Liver (tissue), 9 donors: ENCODE results near the gene TIMM22. TPM values are rescaled to one million over a fixed set of nuclear protein-coding genes. Genes with fewer than 3 reads are reported as not detected.

ENCODE experiments used
- DNase-seq: peaks from one replicate; pipeline ENCODE4 v3.0.0-alpha.2; 2017; ENCODE audit warnings: low spot score
- H3K27ac ChIP-seq, 2 donors: one replicate each; pipeline ENCODE4 v1.7.0; 2013; ENCODE audit warnings: inconsistent platforms in 2 of 2, low read length in 2 of 2, control low read depth in 1 of 2, low read depth in 1 of 2, mild to moderate bottlenecking in 1 of 2
- H3K27me3 ChIP-seq, 4 donors: one replicate each; pipeline versions ENCODE4 v1.6.1 to v1.7.0; 2013; ENCODE audit warnings: low read length in 3 of 4, inconsistent platforms in 1 of 4, mild to moderate bottlenecking in 1 of 4, moderate library complexity in 1 of 4; ENCODE audit not compliant: control insufficient read depth in 4 of 4, insufficient read depth in 4 of 4
- H3K36me3 ChIP-seq, 4 donors: one replicate each; pipeline versions ENCODE4 v1.6.1 to v1.7.0; 2013; ENCODE audit warnings: low read length in 3 of 4, mild to moderate bottlenecking in 3 of 4, low read depth in 1 of 4, moderate library complexity in 1 of 4; ENCODE audit not compliant: control insufficient read depth in 4 of 4, insufficient read depth in 3 of 4
- H3K4me1 ChIP-seq, 4 donors: one replicate each; pipeline versions ENCODE4 v1.6.1 to v1.7.0; 2013; ENCODE audit warnings: low read length in 3 of 4, mild to moderate bottlenecking in 3 of 4, moderate library complexity in 1 of 4; ENCODE audit not compliant: control insufficient read depth in 4 of 4, insufficient read depth in 4 of 4
- H3K4me3 ChIP-seq, 3 donors: one replicate each; pipeline versions ENCODE4 v1.6.1 to v1.7.0; 2013; ENCODE audit warnings: low read length in 3 of 3, control low read depth in 1 of 3, low read depth in 1 of 3, mild to moderate bottlenecking in 1 of 3
- H3K9ac ChIP-seq, 2 donors: one replicate each; pipeline ENCODE4 v1.7.0; 2013; ENCODE audit warnings: low read length in 2 of 2, mild to moderate bottlenecking in 2 of 2, moderate library complexity in 2 of 2, control low read depth in 1 of 2, low read depth in 1 of 2
- H3K9me3 ChIP-seq, 4 donors: one replicate each; pipeline versions ENCODE4 v1.6.1 to v1.7.0; 2013; ENCODE audit warnings: low read length in 3 of 4; ENCODE audit not compliant: control insufficient read depth in 4 of 4
- ATF3 ChIP-seq: IDR thresholded peaks from 2 replicates; pipeline ENCODE4 v1.6.1; 2016; ENCODE audit warnings: antibody characterized with exemption
- CTCF ChIP-seq: fragments of 150-350 bp; IDR thresholded peaks from 2 replicates; pipeline ENCODE4 v1.5.1; 2017; ENCODE audit warnings: improper control_type of control experiment, low read depth, low read length; ENCODE audit not compliant: missing input control
- EGR1 ChIP-seq, 2 donors: IDR thresholded peaks; 2 replicates each; pipeline ENCODE4 v1.6.1; 2016 to 2018; ENCODE audit warnings: antibody characterized with exemption in 2 of 2, low read depth in 2 of 2
- FOXA2 ChIP-seq: IDR thresholded peaks from 2 replicates; pipeline ENCODE4 v1.6.1; 2016; ENCODE audit warnings: antibody characterized with exemption
- GABPA ChIP-seq, 2 donors: IDR thresholded peaks in 1 of 2; conservative IDR thresholded peaks in 1 of 2; 2 replicates each; pipeline ENCODE4 v1.6.1; 2016; ENCODE audit warnings: antibody characterized with exemption in 2 of 2, mild to moderate bottlenecking in 1 of 2, moderate library complexity in 1 of 2
- HNF4A ChIP-seq, 2 donors: conservative IDR thresholded peaks; 2 replicates each; pipeline ENCODE4 v1.6.1; 2016; ENCODE audit warnings: antibody characterized with exemption in 2 of 2, mild to moderate bottlenecking in 2 of 2
- HNF4G ChIP-seq: IDR thresholded peaks from 2 replicates; pipeline ENCODE4 v1.6.1; 2016; ENCODE audit warnings: antibody characterized with exemption
- JUND ChIP-seq, 2 donors: IDR thresholded peaks; 2 replicates each; pipeline ENCODE4 v1.6.1; 2016; ENCODE audit warnings: antibody characterized with exemption in 2 of 2
- NR2F2 ChIP-seq: IDR thresholded peaks from 2 replicates; pipeline ENCODE4 v1.6.1; 2016; ENCODE audit warnings: antibody characterized with exemption
- RXRA ChIP-seq, 2 donors: IDR thresholded peaks; 2 replicates each; pipeline ENCODE4 v1.6.1; 2017 to 2018; ENCODE audit warnings: antibody characterized with exemption in 2 of 2, mild to moderate bottlenecking in 1 of 2
- SP1 ChIP-seq: IDR thresholded peaks from 2 replicates; pipeline ENCODE4 v1.6.1; 2018; ENCODE audit warnings: antibody characterized with exemption, mild to moderate bottlenecking
- ZBTB33 ChIP-seq: IDR thresholded peaks from 2 replicates; pipeline ENCODE4 v1.6.1; 2016; ENCODE audit warnings: antibody characterized with exemption
- WGBS: extraction: QIAGEN DNeasy Blood & Tissue Kit; methylation state at CpG from one replicate; pipeline ENCODE4 v1.1.7; 2013; 5-methylcytosine and 5-hydroxymethylcytosine counted together
- polyA plus RNA-seq, 2 donors: library from polyadenylated mRNA; stranded (reverse) in 1 of 2; unstranded in 1 of 2; fragments of 200-250 nt in 1 of 2; fragments of >200 nt in 1 of 2; fragmentation: Nextera tagmentation in 1 of 2; extraction: Ambion mirVana in 1 of 2; gene quantifications; one replicate each; pipeline versions ENCODE4 v1.2.1 to v1.2.3, GENCODE V29; 2013 to 2015
- total RNA-seq, 2 donors: library from RNA; depleted of rRNA; stranded (reverse); fragments of >200 nt; gene quantifications; one replicate each; pipeline ENCODE4 v1.2.3, GENCODE V29; 2014
- TF ChIP-seq, protein P1 (sequence below): IDR thresholded peaks from 2 replicates; pipeline ENCODE4 v1.6.1; 2016; ENCODE audit warnings: antibody characterized with exemption, mild to moderate bottlenecking
- donor health status: healthy.
- donor health status: healthy.
- donor health status: healthy.
- donor health status: healthy.
- donor health status: healthy.

The TIMM22 gene
- total and polyA plus RNA-seq, 4 donors = 4.4 to 5.0 (median 4.6) TPM

GRCh38 chr17:1022278-1023024 is 25.5 kb downstream of the TIMM22 start:
- peaks cover 0 to 4% (median 0%) of the 10 kb centered on the region in 4 donors for H3K4me1 ChIP-seq
- no peak overlapping the region for H3K9ac ChIP-seq
- no peak for DNase-seq
- 85% methylated on average over 32 of the region's 32 CpGs for WGBS
- no peaks in the 10 kb centered on the region for H3K27me3 ChIP-seq
- H3K36me3 ChIP-seq = no peaks in the 10 kb centered on the region
- H3K4me3 ChIP-seq = no peak overlapping the region
- no peak overlapping the region for H3K27ac ChIP-seq
- TF ChIP-seq FOXA2 = no peak
- no peak for TF ChIP-seq NR2F2
- no peak for TF ChIP-seq HNF4G
- TF ChIP-seq CTCF = no peak
- no peak for TF ChIP-seq EGR1 (IDR thresholded peaks at IDR 0.05; ENCODE audit: low read depth in 2 of 2)
- TF ChIP-seq RXRA (IDR thresholded peaks at IDR 0.05) = no peak
- TF ChIP-seq HNF4A (conservative IDR thresholded peaks at IDR 0.05) = no peak
- no peak for TF ChIP-seq JUND (IDR thresholded peaks at IDR 0.05)
- TF ChIP-seq, protein P1, sequence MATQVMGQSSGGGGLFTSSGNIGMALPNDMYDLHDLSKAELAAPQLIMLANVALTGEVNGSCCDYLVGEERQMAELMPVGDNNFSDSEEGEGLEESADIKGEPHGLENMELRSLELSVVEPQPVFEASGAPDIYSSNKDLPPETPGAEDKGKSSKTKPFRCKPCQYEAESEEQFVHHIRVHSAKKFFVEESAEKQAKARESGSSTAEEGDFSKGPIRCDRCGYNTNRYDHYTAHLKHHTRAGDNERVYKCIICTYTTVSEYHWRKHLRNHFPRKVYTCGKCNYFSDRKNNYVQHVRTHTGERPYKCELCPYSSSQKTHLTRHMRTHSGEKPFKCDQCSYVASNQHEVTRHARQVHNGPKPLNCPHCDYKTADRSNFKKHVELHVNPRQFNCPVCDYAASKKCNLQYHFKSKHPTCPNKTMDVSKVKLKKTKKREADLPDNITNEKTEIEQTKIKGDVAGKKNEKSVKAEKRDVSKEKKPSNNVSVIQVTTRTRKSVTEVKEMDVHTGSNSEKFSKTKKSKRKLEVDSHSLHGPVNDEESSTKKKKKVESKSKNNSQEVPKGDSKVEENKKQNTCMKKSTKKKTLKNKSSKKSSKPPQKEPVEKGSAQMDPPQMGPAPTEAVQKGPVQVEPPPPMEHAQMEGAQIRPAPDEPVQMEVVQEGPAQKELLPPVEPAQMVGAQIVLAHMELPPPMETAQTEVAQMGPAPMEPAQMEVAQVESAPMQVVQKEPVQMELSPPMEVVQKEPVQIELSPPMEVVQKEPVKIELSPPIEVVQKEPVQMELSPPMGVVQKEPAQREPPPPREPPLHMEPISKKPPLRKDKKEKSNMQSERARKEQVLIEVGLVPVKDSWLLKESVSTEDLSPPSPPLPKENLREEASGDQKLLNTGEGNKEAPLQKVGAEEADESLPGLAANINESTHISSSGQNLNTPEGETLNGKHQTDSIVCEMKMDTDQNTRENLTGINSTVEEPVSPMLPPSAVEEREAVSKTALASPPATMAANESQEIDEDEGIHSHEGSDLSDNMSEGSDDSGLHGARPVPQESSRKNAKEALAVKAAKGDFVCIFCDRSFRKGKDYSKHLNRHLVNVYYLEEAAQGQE = no peak
- no peak for TF ChIP-seq GABPA (IDR thresholded peaks at IDR 0.05 in 1 of 2, conservative IDR thresholded peaks at IDR 0.05 in 1 of 2)
- no peak for TF ChIP-seq ATF3
- H3K9me3 ChIP-seq = no peaks in the 10 kb centered on the region

- no peak for TF ChIP-seq FOXA2
- TF ChIP-seq ZBTB33 = no peak
- TF ChIP-seq SP1 = no peak
- TF ChIP-seq, protein P1 = no peak
- H3K36me3 ChIP-seq = no peaks in the 10 kb centered on the region
- DNase-seq = no peak
- H3K4me3 ChIP-seq = no peak overlapping the region
- H3K27ac ChIP-seq = no peak overlapping the region
- H3K9me3 ChIP-seq = no peaks in the 10 kb centered on the region
- no peak overlapping the region for H3K9ac ChIP-seq
- 93% methylated on average over 27 of the region's 27 CpGs for WGBS
- H3K4me1 ChIP-seq = no peaks in the 10 kb centered on the region
- no peaks in the 10 kb centered on the region for H3K27me3 ChIP-seq
Measured at GRCh38 chr17:1024076-1024475, 27.1 kb downstream of the TIMM22 start.
